ENCODE data around the gene SLC43A2. TPM values are rescaled to one million over a fixed set of nuclear protein-coding genes. Genes with fewer than 3 reads are reported as not detected.

Gene SLC43A2
- total and polyA plus RNA-seq, 7 donors, result 2.4 to 16.5 (median 7.2) TPM

DNA sequence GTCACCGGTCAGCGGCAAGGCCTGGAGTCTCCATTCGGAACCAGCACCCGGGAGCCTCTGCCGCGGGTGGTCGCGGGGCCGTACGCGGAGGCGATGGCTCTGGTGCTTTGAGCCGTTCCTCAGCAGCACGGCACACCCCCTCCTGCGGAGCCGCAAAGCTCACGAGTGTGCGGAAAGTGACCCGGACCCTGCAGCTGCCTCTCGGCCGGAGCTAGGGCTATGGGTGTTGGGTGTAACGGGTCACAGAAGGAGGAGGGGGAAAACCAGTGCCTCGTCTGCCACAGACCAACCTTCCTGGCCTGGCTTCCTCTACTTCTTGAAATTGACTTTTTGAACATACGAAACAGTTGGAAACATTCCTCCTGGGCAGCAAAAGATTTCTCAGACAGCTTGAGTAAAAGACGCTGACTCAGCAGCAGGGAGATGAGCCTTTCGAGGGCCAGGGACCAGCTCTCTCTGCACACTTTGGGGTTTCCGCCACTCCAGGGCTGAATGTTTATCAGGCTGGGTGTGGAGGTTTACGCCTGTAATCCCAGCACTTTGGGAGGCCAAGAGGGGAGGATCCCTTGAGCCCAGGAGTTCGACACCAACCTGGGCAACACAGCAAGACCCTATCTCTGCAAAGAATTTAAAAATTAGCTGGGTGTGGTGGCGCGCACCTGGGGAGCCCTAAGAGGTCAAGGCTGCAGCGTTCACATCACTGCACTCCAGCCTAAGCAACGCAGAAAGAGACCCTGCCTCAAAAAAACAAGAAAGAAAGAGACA, 39.6 kb downstream of the SLC43A2 start:
- Histone ChIP-seq H3K27ac (peak overlapping the region in 2 of 4 donors; percentile 75 to 82), H3K4me1 (peaks cover 0 to 19% (median 17%) of the 10 kb centered on the region in 4 donors), H3K4me3 (no peak overlapping the region), H3K9me3 (no peaks in the 10 kb centered on the region), H3K27me3 (no peaks in the 10 kb centered on the region), H3K36me3 (peaks cover 0 to 6% (median 3%) of the 10 kb centered on the region in 4 donors)
- TF ChIP-seq CTCF (IDR thresholded peaks at IDR 0.05) (no peak), POLR2A (IDR thresholded peaks at IDR 0.05) (no peak), EP300 (IDR thresholded peaks at IDR 0.05) (no peak), POLR2AphosphoS5 (IDR thresholded peaks at IDR 0.05) (no peak)
- intact Hi-C loops (cut with DNase I), result no loop called here
- no peak for DNase-seq
- 92 to 93% methylated on average over 33 of the region's 33 CpGs for WGBS, 2 donors

DNA sequence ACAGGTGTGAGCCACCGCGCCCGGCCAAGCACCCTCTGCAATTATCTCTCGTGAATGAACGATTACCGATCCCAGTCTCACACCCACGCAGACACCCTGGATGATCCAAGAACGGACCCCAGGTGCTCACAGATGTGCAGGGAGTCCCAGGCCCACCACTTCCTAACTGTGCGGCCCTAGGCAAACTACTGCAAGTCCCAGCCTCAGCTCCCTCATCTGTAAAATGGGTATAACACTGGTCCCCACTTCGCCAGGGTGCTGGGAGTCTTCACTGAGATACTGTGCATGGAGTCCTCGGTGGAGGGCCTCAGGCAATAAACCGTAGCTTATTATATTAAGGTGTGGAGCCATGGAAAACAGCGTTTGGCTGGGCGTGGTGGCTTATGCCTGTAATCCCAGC, 44.5 kb downstream of the SLC43A2 start:
- no peak overlapping the region for H3K27ac ChIP-seq
- H3K36me3 ChIP-seq, result peaks cover 0 to 17% (median 3%) of the 10 kb centered on the region in 4 donors
- DNase-seq, result no peak
- TF ChIP-seq EP300 (IDR thresholded peaks at IDR 0.05), result no peak
- TF ChIP-seq POLR2AphosphoS5 (IDR thresholded peaks at IDR 0.05), result no peak
- TF ChIP-seq POLR2A (IDR thresholded peaks at IDR 0.05), result no peak
- no peak for TF ChIP-seq CTCF (IDR thresholded peaks at IDR 0.05)
- H3K4me1 ChIP-seq, result no peaks in the 10 kb centered on the region
- no peaks in the 10 kb centered on the region for H3K9me3 ChIP-seq
- H3K27me3 ChIP-seq, result no peaks in the 10 kb centered on the region
- H3K4me3 ChIP-seq, result no peak overlapping the region
- intact Hi-C loops (cut with DNase I), result no loop called here
- 77 to 94% methylated on average over 14 of the region's 14 CpGs for WGBS, 2 donors

GRCh38 chr17:1583556-1583955, 45.1 kb downstream of the SLC43A2 start:
- WGBS, 2 donors, result 81 to 85% methylated on average over 6 of the region's 6 CpGs

DNA sequence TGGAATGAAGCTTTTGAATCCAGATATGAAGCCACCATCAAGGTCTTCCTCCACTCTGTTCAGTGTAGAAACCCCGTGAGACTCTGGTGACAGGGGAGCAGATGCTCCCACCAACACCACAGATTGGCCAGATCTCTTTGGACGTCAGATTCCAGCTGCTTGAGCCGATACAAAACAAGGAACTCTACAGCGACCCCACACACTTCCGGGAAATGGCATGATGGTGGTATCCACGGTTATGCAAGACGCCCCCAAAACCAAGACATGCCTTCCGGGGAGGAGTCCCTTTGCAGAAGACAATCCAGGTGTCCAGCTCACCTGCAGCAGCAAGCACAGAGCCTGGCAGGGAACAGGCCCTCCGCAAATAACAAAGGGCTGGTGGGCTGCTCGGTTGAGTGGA, 46.3 kb downstream of the SLC43A2 start:
- Histone ChIP-seq H3K4me1 (peaks cover 0 to 11% (median 9%) of the 10 kb centered on the region in 4 donors), H3K4me3 (no peak overlapping the region), H3K9me3 (no peaks in the 10 kb centered on the region), H3K27me3 (no peaks in the 10 kb centered on the region), H3K27ac (no peak overlapping the region), H3K36me3 (peaks cover 0 to 17% (median 3%) of the 10 kb centered on the region in 4 donors)
- intact Hi-C loops (cut with DNase I), result no loop called here
- 93 to 94% methylated on average over 10 of the region's 10 CpGs for WGBS, 2 donors
- DNase-seq, result no peak
- TF ChIP-seq EP300 (IDR thresholded peaks at IDR 0.05), result no peak
- no peak for TF ChIP-seq CTCF (IDR thresholded peaks at IDR 0.05)
- TF ChIP-seq POLR2AphosphoS5 (IDR thresholded peaks at IDR 0.05), result no peak
- no peak for TF ChIP-seq POLR2A (IDR thresholded peaks at IDR 0.05)

More at GRCh38 chr17:1583556-1583955, 45.1 kb downstream of the SLC43A2 start:
- TF ChIP-seq POLR2A (IDR thresholded peaks at IDR 0.05) (no peak), EP300 (IDR thresholded peaks at IDR 0.05) (no peak), POLR2AphosphoS5 (IDR thresholded peaks at IDR 0.05) (no peak), CTCF (IDR thresholded peaks at IDR 0.05) (no peak)
- no peaks in the 10 kb centered on the region for H3K9me3 ChIP-seq
- H3K4me1 ChIP-seq, result no peaks in the 10 kb centered on the region
- H3K27me3 ChIP-seq, result no peaks in the 10 kb centered on the region
- no peak overlapping the region for H3K27ac ChIP-seq
- no peak for DNase-seq
- no peak overlapping the region for H3K4me3 ChIP-seq
- intact Hi-C loops (cut with DNase I), result no loop called here
- H3K36me3 ChIP-seq, result peaks cover 0 to 17% (median 3%) of the 10 kb centered on the region in 4 donors

All from sigmoid colon (tissue), 7 donors.